ENCODE results near the gene ISX. TPM values are rescaled to one million over a fixed set of nuclear protein-coding genes. Genes with fewer than 3 reads are reported as not detected.
A peak's percentile ranks its signal among the peaks of the same experiment; 100 is the strongest.

ISX gene
- total RNA-seq, 1 donor from 2014 or later: not detected

DNA sequence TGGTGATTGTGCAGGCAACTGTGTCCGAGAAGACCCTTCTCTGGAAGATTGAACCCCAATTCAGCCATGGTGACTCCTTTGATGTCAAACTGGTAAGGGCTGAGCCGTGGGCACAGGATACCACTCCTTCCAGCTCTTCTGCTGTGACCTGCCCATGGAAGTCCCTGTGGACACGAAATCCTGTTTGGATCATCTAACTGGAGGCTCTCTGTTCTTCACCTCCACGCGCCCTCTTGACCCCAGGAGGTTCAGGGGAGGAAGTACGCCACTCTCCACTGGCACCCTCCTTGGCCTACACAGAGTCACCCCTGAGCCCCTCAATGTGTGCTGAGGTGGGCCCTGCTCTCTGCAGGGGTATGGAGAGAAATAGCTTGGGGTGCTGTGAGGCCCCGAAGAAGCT is 810 bp downstream of the ISX start:
- DNase-seq (ENCODE audit: low read depth): no peak
- Histone ChIP-seq H3K27me3 (ENCODE audit: control insufficient read depth, insufficient read depth, low read length) (no peaks in the 10 kb centered on the region), H3K36me3 (ENCODE audit: control insufficient read depth, insufficient read depth, low read length) (no peaks in the 10 kb centered on the region), H3K4me3 (ENCODE audit: low read depth, low read length) (no peak overlapping the region)
- TF ChIP-seq, protein P1, sequence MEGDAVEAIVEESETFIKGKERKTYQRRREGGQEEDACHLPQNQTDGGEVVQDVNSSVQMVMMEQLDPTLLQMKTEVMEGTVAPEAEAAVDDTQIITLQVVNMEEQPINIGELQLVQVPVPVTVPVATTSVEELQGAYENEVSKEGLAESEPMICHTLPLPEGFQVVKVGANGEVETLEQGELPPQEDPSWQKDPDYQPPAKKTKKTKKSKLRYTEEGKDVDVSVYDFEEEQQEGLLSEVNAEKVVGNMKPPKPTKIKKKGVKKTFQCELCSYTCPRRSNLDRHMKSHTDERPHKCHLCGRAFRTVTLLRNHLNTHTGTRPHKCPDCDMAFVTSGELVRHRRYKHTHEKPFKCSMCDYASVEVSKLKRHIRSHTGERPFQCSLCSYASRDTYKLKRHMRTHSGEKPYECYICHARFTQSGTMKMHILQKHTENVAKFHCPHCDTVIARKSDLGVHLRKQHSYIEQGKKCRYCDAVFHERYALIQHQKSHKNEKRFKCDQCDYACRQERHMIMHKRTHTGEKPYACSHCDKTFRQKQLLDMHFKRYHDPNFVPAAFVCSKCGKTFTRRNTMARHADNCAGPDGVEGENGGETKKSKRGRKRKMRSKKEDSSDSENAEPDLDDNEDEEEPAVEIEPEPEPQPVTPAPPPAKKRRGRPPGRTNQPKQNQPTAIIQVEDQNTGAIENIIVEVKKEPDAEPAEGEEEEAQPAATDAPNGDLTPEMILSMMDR (IDR thresholded peaks at IDR 0.05; ENCODE audit: insufficient read depth, low read length, poor library complexity, severe bottlenecking): no peak

GRCh38 chr22:35069541-35069940 is 3.6 kb downstream of the ISX start:
- Histone ChIP-seq H3K27me3 (ENCODE audit: control insufficient read depth, insufficient read depth, low read length) (no peaks in the 10 kb centered on the region), H3K36me3 (ENCODE audit: control insufficient read depth, insufficient read depth, low read length) (no peaks in the 10 kb centered on the region), H3K4me3 (ENCODE audit: low read depth, low read length) (no peak overlapping the region)
- no peak for DNase-seq (ENCODE audit: low read depth)
- TF ChIP-seq, protein P1 (IDR thresholded peaks at IDR 0.05; ENCODE audit: insufficient read depth, low read length, poor library complexity, severe bottlenecking): no peak

- H3K36me3 ChIP-seq (ENCODE audit: control insufficient read depth, insufficient read depth, low read length): no peaks in the 10 kb centered on the region
- TF ChIP-seq, protein P1 (IDR thresholded peaks at IDR 0.05; ENCODE audit: insufficient read depth, low read length, poor library complexity, severe bottlenecking): no peak
- no peaks in the 10 kb centered on the region for H3K27me3 ChIP-seq (ENCODE audit: control insufficient read depth, insufficient read depth, low read length)
- no peak for DNase-seq (ENCODE audit: low read depth)
- H3K4me3 ChIP-seq (ENCODE audit: low read depth, low read length): no peak overlapping the region
These were observed 4.6 kb downstream of the ISX start for GRCh38 chr22:35070451-35071093.

GRCh38 chr22:35071784-35072183 is 5.8 kb downstream of the ISX start:
- TF ChIP-seq, protein P1 (IDR thresholded peaks at IDR 0.05; ENCODE audit: insufficient read depth, low read length, poor library complexity, severe bottlenecking): no peak
- Histone ChIP-seq H3K36me3 (ENCODE audit: control insufficient read depth, insufficient read depth, low read length) (no peaks in the 10 kb centered on the region), H3K4me3 (ENCODE audit: low read depth, low read length) (no peak overlapping the region), H3K27me3 (ENCODE audit: control insufficient read depth, insufficient read depth, low read length) (no peaks in the 10 kb centered on the region)
- DNase-seq (ENCODE audit: low read depth): no peak

DNA sequence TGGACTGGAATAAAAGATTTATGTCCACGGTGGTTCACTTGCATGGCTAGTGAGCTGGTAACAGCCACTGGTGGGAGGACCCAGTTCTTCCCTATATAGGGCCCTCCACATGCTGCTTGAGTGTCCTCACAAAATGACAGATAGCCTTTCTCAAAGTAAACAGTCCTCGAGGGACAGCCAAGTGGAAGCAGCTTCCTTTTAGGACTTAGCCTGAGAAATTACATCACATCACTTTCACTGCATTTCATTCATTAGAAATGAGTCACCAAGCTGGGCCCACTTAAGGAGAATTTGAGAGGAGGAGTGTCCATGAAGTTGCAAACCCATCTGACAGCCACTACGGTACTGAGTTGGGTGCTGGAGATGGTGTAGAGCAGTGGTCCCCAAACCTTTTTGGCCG is 7.0 kb downstream of the ISX start:
- Histone ChIP-seq H3K27me3 (ENCODE audit: control insufficient read depth, insufficient read depth, low read length) (no peaks in the 10 kb centered on the region), H3K4me3 (ENCODE audit: low read depth, low read length) (no peak overlapping the region), H3K36me3 (ENCODE audit: control insufficient read depth, insufficient read depth, low read length) (no peaks in the 10 kb centered on the region)
- TF ChIP-seq, protein P1 (IDR thresholded peaks at IDR 0.05; ENCODE audit: insufficient read depth, low read length, poor library complexity, severe bottlenecking): no peak
- peak; percentile 5 for DNase-seq (ENCODE audit: low read depth)

- TF ChIP-seq, protein P1 (IDR thresholded peaks at IDR 0.05; ENCODE audit: insufficient read depth, low read length, poor library complexity, severe bottlenecking): no peak
- no peaks in the 10 kb centered on the region for H3K36me3 ChIP-seq (ENCODE audit: control insufficient read depth, insufficient read depth, low read length)
- no peaks in the 10 kb centered on the region for H3K27me3 ChIP-seq (ENCODE audit: control insufficient read depth, insufficient read depth, low read length)
- no peak overlapping the region for H3K4me3 ChIP-seq (ENCODE audit: low read depth, low read length)
- no peak for DNase-seq (ENCODE audit: low read depth)
These were observed 8.6 kb downstream of the ISX start for GRCh38 chr22:35074583-35074982.
